CD4-positive, alpha-beta T cell treated with Interleukin-6 at 100 ng/mL for 8 hours (primary cell): ENCODE data around the gene NOTCH4.

Experiments used
- DNase-seq: peaks from one replicate; pipeline ENCODE4 v3.0.0-alpha.2; 2020; ENCODE audit warnings: mixed read lengths, low spot score

The NOTCH4 gene

GRCh38 chr6:32181148-32181702 is 42.6 kb downstream of the NOTCH4 start:
- DNase-seq: no peak

- DNase-seq: no peak
These were observed 44.0 kb downstream of the NOTCH4 start for GRCh38 chr6:32179766-32180405.

GRCh38 chr6:32178547-32179440 is 45.1 kb downstream of the NOTCH4 start:
- DNase-seq: no peak

- peak; percentile 99 for DNase-seq
These were observed 45.9 kb downstream of the NOTCH4 start, which contains the start of gene RNF5 for GRCh38 chr6:32177788-32178546. Gene RNF5 (plus strand): TSS chr6:32178405. CDS start chr6:32178512, 107 bp downstream.

- peak; percentile 47 for DNase-seq
These were observed 46.6 kb downstream of the NOTCH4 start for GRCh38 chr6:32177183-32177787.

- DNase-seq: no peak
These were observed 47.2 kb downstream of the NOTCH4 start for GRCh38 chr6:32176476-32177182.

- peak; percentile 97 for DNase-seq
These were observed 48.0 kb downstream of the NOTCH4 start, which contains the start of gene AGPAT1 for GRCh38 chr6:32175711-32176475. Gene AGPAT1 (minus strand): TSS chr6:32176084. CDS start chr6:32171496, 4,588 bp downstream.

GRCh38 chr6:32175322-32175710 is 48.6 kb downstream of the NOTCH4 start:
- DNase-seq: no peak

- no peak for DNase-seq
These were observed 49.5 kb downstream of the NOTCH4 start for GRCh38 chr6:32174416-32174815.

GRCh38 chr6:32173051-32173727 is 50.7 kb downstream of the NOTCH4 start:
- DNase-seq: no peak

GRCh38 chr6:32171234-32171633 is 52.6 kb downstream of the NOTCH4 start:
- DNase-seq: no peak

GRCh38 chr6:32170294-32170693 is 53.6 kb downstream of the NOTCH4 start:
- no peak for DNase-seq

GRCh38 chr6:32168807-32169591 is 54.9 kb downstream of the NOTCH4 start:
- DNase-seq: no peak

- DNase-seq: no peak
These were observed 55.5 kb downstream of the NOTCH4 start for GRCh38 chr6:32168350-32168749.

- no peak for DNase-seq
These were observed 56.1 kb downstream of the NOTCH4 start for GRCh38 chr6:32167761-32168262.

GRCh38 chr6:32167154-32167760 is 56.6 kb downstream of the NOTCH4 start:
- DNase-seq: no peak

- DNase-seq: no peak
These were observed 57.3 kb downstream of the NOTCH4 start for GRCh38 chr6:32166411-32167061.

GRCh38 chr6:32164295-32164694 is 59.6 kb downstream of the NOTCH4 start, which contains the start of gene EGFL8:
Gene EGFL8 (plus strand): TSS chr6:32164595. CDS start chr6:32166166, 1,571 bp downstream.
- no peak for DNase-seq
